Erythroblast (primary cell): ENCODE results near the gene TRAF3IP3.
A peak's percentile ranks its signal among the peaks of the same experiment; 100 is the strongest.

Experiments used
- DNase-seq, 2 experiments: peaks; one replicate each; lab custom pipeline; 2025; lab: John Stamatoyannopoulos, UW
- GATA1 ChIP-seq: IDR thresholded peaks from 2 replicates; pipeline ENCODE4 v1.6.1; 2011; ENCODE audit warnings: low read depth, mild to moderate bottlenecking, control low read depth, low read length, moderate library complexity
- POLR2A ChIP-seq: IDR thresholded peaks from 2 replicates; pipeline ENCODE4 v1.6.1; 2011; ENCODE audit warnings: mild to moderate bottlenecking, low read length

TRAF3IP3 gene

GRCh38 chr1:209767706-209768105 is 11.9 kb downstream of the TRAF3IP3 start:
- TF ChIP-seq POLR2A (no peak), GATA1 (no peak)

GRCh38 chr1:209768354-209768774 is 12.5 kb downstream of the TRAF3IP3 start:
- TF ChIP-seq GATA1 (no peak), POLR2A (no peak)
- DNase-seq, result no peak

More at GRCh38 chr1:209767706-209768105, 11.9 kb downstream of the TRAF3IP3 start:
- no peak for DNase-seq

- no peak for DNase-seq
- TF ChIP-seq GATA1 (no peak), POLR2A (no peak)
These were observed 13.5 kb downstream of the TRAF3IP3 start for GRCh38 chr1:209769171-209769904.

GRCh38 chr1:209769971-209770370 is 14.1 kb downstream of the TRAF3IP3 start:
- DNase-seq, result peak in 1 of 2 experiments; percentile 39
- TF ChIP-seq GATA1 (no peak), POLR2A (no peak)

- TF ChIP-seq POLR2A, result no peak
- TF ChIP-seq GATA1, result no peak
- peak; percentile 20 to 45 for DNase-seq
These were observed 15.0 kb downstream of the TRAF3IP3 start for GRCh38 chr1:209770636-209771415.

GRCh38 chr1:209772126-209772525 is 16.3 kb downstream of the TRAF3IP3 start:
- DNase-seq, result peak in 1 of 2 experiments; percentile 46
- TF ChIP-seq GATA1 (no peak), POLR2A (no peak)

- TF ChIP-seq GATA1 (no peak), POLR2A (no peak)
- DNase-seq, result no peak
These were observed 18.7 kb downstream of the TRAF3IP3 start for GRCh38 chr1:209774592-209774991.

- DNase-seq, result no peak
- TF ChIP-seq GATA1 (no peak), POLR2A (no peak)
These were observed 19.8 kb downstream of the TRAF3IP3 start for GRCh38 chr1:209775678-209776077.

- no peak for DNase-seq
- TF ChIP-seq POLR2A (no peak), GATA1 (no peak)
These were observed 21.7 kb downstream of the TRAF3IP3 start for GRCh38 chr1:209777587-209777986.

- TF ChIP-seq GATA1, result no peak
- TF ChIP-seq POLR2A, result no peak
- no peak for DNase-seq
These were observed 22.2 kb downstream of the TRAF3IP3 start for GRCh38 chr1:209778102-209778501.

GRCh38 chr1:209780268-209780667 is 24.4 kb downstream of the TRAF3IP3 start:
- no peak for TF ChIP-seq GATA1
- no peak for TF ChIP-seq POLR2A
- no peak for DNase-seq

- DNase-seq, result no peak
- TF ChIP-seq POLR2A (no peak), GATA1 (no peak)
These were observed 27.5 kb downstream of the TRAF3IP3 start for GRCh38 chr1:209783386-209783785.

- peak; percentile 99 for DNase-seq
- TF ChIP-seq GATA1, result no peak
- peak; percentile 87 for TF ChIP-seq POLR2A
These were observed 28.7 kb downstream of the TRAF3IP3 start, which contains the start of gene C1orf74 for GRCh38 chr1:209784265-209785169. Gene C1orf74, minus strand, starts transcription at chr1:209784559. Its CDS starts 925 bp downstream, at chr1:209783634.

GRCh38 chr1:209785592-209785991 is 29.7 kb downstream of the TRAF3IP3 start:
- TF ChIP-seq POLR2A, result no peak
- no peak for TF ChIP-seq GATA1
- DNase-seq, result no peak
